GM12873 (cell line): ENCODE results near the gene OR5K3.

Experiments used
- CTCF ChIP-seq: IDR thresholded peaks from 2 replicates; pipeline ENCODE4 v1.5.1; 2012; ENCODE audit warnings: low read depth, mild to moderate bottlenecking, moderate library complexity, low read length, control low read depth; ENCODE audit not compliant: insufficient read depth; ENCODE audit errors: missing control alignments

OR5K3 gene

GRCh38 chr3:98390366-98390765 is at the start of gene OR5K3:
TSS of gene OR5K3 (plus strand) at chr3:98390666. CDS start at chr3:98390666, 0 bp downstream.
- no peak for TF ChIP-seq CTCF

GRCh38 chr3:98341758-98342157 is 48.7 kb upstream of the OR5K3 start:
- no peak for TF ChIP-seq CTCF

- TF ChIP-seq CTCF: peak; percentile 90
Observed at GRCh38 chr3:98343647-98344507, 46.6 kb upstream of the OR5K3 start.

GRCh38 chr3:98350082-98350481 is 40.4 kb upstream of the OR5K3 start:
- TF ChIP-seq CTCF: no peak

- no peak for TF ChIP-seq CTCF
Observed at GRCh38 chr3:98353554-98353953, 36.9 kb upstream of the OR5K3 start, which contains the start of gene OR5K4. TSS of gene OR5K4 (plus strand) at chr3:98353854. CDS start at chr3:98353854, 0 bp downstream.

- TF ChIP-seq CTCF: no peak
Observed at GRCh38 chr3:98359250-98359649, 31.2 kb upstream of the OR5K3 start.

- TF ChIP-seq CTCF: peak; percentile 63
Observed at GRCh38 chr3:98359993-98360675, 30.3 kb upstream of the OR5K3 start.
